Measurements from ENCODE around the gene SH3BP5. TPM values are rescaled to one million over a fixed set of nuclear protein-coding genes. Genes with fewer than 3 reads are reported as not detected.

SH3BP5 gene
- total RNA-seq, 1 experiment from 2014 or later, result 13.9 TPM

GRCh38 chr3:15292765-15293522 lies 39.4 kb downstream of the SH3BP5 start:
- RAD21 ChIA-PET (ENCODE audit: low non-redundant PET in 1 of 2, low total read pairs in 2 of 2, uncharacterized antibody in 2 of 2, unreplicated experiment in 2 of 2), result no interaction called here
- Histone ChIP-seq H3K27ac (ENCODE audit: low read depth, low read length) (no peak overlapping the region), H4K20me1 (ENCODE audit: insufficient read depth) (no peaks in the 10 kb centered on the region), H3K9me2 (ENCODE audit: insufficient read depth) (no peaks in the 10 kb centered on the region), H3K36me3 (ENCODE audit: control insufficient read depth in 1 of 2, insufficient read depth in 2 of 2, low read length in 2 of 2) (no peaks in the 10 kb centered on the region), H3K4me3 (replicated peaks in 1 of 2; ENCODE audit: low read depth in 1 of 2, low read length in 2 of 2) (no peak overlapping the region), H3K4me2 (ENCODE audit: low read length) (no peak overlapping the region), H3K4me1 (ENCODE audit: control insufficient read depth in 1 of 2, insufficient read depth in 2 of 2, low read length in 2 of 2) (no peaks in the 10 kb centered on the region), H3K9ac (ENCODE audit: low read length) (no peak overlapping the region), H3K27me3 (ENCODE audit: insufficient read depth, low read length) (no peaks in the 10 kb centered on the region), H3K79me2 (ENCODE audit: insufficient read depth, low read length) (no peaks in the 10 kb centered on the region), H3K9me3 (ENCODE audit: control insufficient read depth in 1 of 2, insufficient read depth in 1 of 2, low read depth in 1 of 2, low read length in 2 of 2) (no peaks in the 10 kb centered on the region), H2AFZ (ENCODE audit: low read depth, low read length, poor library complexity, severe bottlenecking) (no peak overlapping the region)
- POLR2A ChIA-PET, result no interaction called here
- CTCF ChIA-PET, result no interaction called here
- TF ChIP-seq JUND (IDR thresholded peaks at IDR 0.05), result no peak
- TF ChIP-seq ELF1 (IDR thresholded peaks at IDR 0.05; ENCODE audit: borderline replicate concordance, low read depth), result no peak
- TF ChIP-seq MAX (IDR thresholded peaks at IDR 0.05), result no peak
- TF ChIP-seq, protein P1, sequence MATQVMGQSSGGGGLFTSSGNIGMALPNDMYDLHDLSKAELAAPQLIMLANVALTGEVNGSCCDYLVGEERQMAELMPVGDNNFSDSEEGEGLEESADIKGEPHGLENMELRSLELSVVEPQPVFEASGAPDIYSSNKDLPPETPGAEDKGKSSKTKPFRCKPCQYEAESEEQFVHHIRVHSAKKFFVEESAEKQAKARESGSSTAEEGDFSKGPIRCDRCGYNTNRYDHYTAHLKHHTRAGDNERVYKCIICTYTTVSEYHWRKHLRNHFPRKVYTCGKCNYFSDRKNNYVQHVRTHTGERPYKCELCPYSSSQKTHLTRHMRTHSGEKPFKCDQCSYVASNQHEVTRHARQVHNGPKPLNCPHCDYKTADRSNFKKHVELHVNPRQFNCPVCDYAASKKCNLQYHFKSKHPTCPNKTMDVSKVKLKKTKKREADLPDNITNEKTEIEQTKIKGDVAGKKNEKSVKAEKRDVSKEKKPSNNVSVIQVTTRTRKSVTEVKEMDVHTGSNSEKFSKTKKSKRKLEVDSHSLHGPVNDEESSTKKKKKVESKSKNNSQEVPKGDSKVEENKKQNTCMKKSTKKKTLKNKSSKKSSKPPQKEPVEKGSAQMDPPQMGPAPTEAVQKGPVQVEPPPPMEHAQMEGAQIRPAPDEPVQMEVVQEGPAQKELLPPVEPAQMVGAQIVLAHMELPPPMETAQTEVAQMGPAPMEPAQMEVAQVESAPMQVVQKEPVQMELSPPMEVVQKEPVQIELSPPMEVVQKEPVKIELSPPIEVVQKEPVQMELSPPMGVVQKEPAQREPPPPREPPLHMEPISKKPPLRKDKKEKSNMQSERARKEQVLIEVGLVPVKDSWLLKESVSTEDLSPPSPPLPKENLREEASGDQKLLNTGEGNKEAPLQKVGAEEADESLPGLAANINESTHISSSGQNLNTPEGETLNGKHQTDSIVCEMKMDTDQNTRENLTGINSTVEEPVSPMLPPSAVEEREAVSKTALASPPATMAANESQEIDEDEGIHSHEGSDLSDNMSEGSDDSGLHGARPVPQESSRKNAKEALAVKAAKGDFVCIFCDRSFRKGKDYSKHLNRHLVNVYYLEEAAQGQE (IDR thresholded peaks at IDR 0.05; ENCODE audit: low read depth), result no peak
- TF ChIP-seq YY1 (IDR thresholded peaks at IDR 0.05; ENCODE audit: extremely low read depth, insufficient replicate concordance, low read depth, low read length), result no peak
- TF ChIP-seq EZH2 (IDR thresholded peaks at IDR 0.05), result no peak
- TF ChIP-seq POLR2A (IDR thresholded peaks at IDR 0.05; ENCODE audit: borderline replicate concordance, extremely low read depth, insufficient read depth, insufficient read length), result no peak
- TF ChIP-seq CTCF (IDR thresholded peaks at IDR 0.05 in 2 of 3, conservative IDR thresholded peaks at IDR 0.05 in 1 of 3; ENCODE audit: borderline replicate concordance in 1 of 3, insufficient read depth in 1 of 3, low read depth in 2 of 3, low read length in 2 of 3), result no peak
- no peak for TF ChIP-seq FOSL1 (IDR thresholded peaks at IDR 0.05; ENCODE audit: low read depth)
- no peak for TF ChIP-seq SP1 (IDR thresholded peaks at IDR 0.05; ENCODE audit: low read depth)
- TF ChIP-seq CBX3 (IDR thresholded peaks at IDR 0.05; ENCODE audit: low read depth), result no peak
- no peak for TF ChIP-seq EZH2phosphoT487 (IDR thresholded peaks at IDR 0.05; ENCODE audit: borderline replicate concordance)
- DNase-seq (ENCODE audit: low read depth, low spot score), result no peak
- intact Hi-C loops (cut with micrococcal nuclease), result no loop called here
- BruUV-seq (replicated peaks), result no TSS peak
- no peak for ATAC-seq
